Epithelial cell of esophagus (primary cell): ENCODE measurements around the gene ABCD1.

ENCODE experiments used
- DNase-seq: peaks from one replicate; pipeline ENCODE4 v3.0.0; 2010; ENCODE audit warnings: low read depth
- H3K4me3 ChIP-seq: 2 replicates; pipeline ENCODE4 v1.5.1; 2011; ENCODE audit warnings: mild to moderate bottlenecking, low read length, control low read depth
- TF ChIP-seq, protein P1 (sequence below): IDR thresholded peaks from 2 replicates; pipeline ENCODE4 v1.5.1; 2011; ENCODE audit warnings: low read depth, mild to moderate bottlenecking, low read length, control low read depth, inconsistent platforms; ENCODE audit not compliant: insufficient read depth; ENCODE audit errors: missing control alignments

Gene ABCD1

DNA sequence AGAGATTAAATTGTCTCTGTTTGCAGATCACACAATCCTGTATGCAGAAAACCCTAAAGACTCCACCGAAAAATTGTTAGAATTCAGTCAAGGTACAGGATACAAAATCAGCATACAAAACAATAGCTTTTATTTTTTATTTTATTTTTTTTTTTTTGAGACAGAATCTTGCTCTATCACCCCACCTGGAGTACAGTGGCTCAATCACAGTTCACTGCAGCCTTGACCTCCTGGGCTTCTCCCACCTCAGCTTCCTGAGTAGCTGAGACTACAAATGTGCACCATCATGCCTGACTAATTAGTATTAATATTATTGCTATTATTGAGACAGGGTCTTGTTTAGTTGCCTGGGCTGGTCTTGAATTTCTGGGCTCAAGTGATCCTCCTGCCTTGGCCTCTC, 30.5 kb downstream of the ABCD1 start:
- no peak for DNase-seq
- TF ChIP-seq, protein P1, sequence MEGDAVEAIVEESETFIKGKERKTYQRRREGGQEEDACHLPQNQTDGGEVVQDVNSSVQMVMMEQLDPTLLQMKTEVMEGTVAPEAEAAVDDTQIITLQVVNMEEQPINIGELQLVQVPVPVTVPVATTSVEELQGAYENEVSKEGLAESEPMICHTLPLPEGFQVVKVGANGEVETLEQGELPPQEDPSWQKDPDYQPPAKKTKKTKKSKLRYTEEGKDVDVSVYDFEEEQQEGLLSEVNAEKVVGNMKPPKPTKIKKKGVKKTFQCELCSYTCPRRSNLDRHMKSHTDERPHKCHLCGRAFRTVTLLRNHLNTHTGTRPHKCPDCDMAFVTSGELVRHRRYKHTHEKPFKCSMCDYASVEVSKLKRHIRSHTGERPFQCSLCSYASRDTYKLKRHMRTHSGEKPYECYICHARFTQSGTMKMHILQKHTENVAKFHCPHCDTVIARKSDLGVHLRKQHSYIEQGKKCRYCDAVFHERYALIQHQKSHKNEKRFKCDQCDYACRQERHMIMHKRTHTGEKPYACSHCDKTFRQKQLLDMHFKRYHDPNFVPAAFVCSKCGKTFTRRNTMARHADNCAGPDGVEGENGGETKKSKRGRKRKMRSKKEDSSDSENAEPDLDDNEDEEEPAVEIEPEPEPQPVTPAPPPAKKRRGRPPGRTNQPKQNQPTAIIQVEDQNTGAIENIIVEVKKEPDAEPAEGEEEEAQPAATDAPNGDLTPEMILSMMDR = no peak
- H3K4me3 ChIP-seq = no peak overlapping the region

DNA sequence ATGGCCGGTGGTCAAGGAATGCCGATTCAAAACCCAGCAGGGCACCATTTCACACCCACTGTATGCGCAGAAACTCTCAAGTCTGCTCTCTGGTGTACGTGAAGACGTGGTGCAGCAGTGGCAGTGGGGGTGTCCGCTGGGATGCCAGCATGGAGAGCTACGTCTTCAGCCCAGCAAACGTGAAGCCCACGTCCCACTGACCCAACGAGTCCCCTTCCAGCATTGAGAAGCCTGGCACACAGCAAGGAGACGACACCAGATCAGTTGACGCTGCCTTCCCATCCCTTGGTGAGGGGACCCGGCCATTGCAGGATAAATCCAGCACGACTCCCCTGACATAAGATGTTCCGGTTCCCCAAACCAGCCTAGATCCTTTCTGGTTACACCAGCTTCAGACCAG, 37.2 kb downstream of the ABCD1 start:
- DNase-seq = no peak
- TF ChIP-seq, protein P1 = no peak
- no peak overlapping the region for H3K4me3 ChIP-seq

DNA sequence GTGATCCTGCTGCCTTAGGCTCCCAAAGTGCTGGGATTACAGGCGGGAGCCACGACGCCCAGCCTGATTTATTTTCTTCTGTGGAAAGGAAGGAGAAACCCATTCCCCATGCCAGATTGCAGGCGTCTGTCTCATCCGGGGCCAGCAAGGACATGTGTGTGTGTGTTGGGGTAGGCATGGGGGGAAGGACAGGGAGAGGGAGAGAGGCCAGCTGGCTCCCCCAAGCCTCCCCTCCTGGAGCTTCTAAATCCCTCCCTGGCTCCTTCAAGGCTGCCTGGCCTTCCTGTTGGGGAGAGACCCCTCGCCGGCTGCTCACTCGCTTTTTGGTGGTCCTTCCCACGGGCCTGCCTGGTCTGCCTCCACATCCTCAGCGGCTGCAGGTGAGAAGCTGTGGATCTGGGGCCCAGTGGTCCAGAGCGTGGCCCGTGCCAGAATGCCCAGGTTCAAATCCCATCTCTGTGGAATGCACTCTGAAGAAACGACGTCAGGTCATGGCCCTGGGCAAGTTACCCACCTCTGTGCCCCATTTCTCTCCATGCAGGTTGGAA, 38.0 kb downstream of the ABCD1 start:
- DNase-seq = no peak
- TF ChIP-seq, protein P1 = no peak
- H3K4me3 ChIP-seq = no peak overlapping the region

DNA sequence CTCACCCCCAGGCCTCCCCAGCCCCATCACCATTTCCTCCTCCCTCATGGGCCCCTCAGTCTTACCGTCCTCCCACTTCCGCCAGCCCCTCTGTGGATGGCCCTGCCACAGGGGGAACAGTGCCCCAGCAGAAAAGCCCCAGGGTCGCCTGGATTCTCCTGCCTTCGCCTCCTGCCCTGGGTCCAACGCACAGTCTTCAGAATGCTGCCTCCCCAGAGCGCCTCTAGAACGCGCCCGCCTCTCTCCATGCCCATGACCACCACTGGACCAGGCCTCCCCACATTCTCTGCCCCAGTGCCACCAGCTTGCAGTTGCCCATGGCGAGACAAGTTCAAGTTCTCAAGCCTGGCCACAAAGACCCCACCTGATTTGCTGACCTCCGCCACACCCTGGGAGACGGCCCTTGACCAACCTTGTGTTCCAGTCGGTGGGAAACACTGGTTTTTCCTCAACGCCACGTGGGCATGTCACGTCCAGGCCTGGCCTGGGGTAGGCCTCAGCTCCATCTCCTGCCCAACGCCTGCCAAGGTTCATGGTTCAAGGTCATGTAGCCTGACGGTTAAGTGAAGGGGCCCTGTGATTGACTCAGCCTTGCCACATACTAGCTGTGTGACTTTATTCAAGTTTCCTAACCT, 38.8 kb downstream of the ABCD1 start:
- TF ChIP-seq, protein P1 = no peak
- no peak for DNase-seq
- no peak overlapping the region for H3K4me3 ChIP-seq

DNA sequence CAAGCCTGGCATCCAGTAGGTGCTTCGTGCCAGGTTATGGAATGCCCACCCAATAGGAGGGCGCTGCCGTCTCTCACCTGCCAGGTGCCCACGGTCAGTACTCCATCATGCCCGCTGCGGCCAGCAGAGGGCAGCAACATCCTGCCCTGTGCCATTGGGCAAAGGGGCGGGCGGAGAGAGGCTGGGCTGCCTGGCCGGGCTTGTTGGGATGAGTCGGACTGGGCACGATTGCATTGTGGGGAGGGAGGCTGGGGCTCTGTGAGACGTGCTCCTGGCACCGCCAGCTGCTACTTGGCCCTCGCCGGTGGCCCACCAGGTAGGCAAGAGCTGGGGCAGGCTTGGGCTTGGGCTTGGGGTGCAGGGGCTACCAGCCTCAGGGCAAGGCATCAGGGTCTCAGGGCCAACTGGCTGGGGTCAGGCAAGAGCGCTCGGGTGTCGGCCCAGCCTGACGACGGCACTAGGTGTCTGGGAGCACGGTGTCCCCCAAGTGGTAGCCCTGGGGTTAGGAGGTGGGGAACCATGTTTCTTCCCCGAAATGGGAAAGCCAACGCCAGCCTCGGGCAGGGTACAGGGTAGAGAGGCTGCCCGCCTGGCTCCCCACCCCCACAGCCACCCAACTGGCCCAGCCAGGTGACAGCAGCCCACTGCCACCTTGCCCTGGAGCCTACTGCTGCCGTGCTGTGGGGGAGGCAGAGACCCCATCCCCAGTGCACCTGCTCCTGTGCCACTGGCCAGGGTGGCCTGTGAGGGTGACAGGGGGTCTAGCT, 39.5 kb downstream of the ABCD1 start, which contains the start of gene PLXNB3:
PLXNB3 (plus strand) TSS at position 261 of the 767 bp plus-strand sequence. CDS start 1,287 bp downstream, outside the sequence.
- peak within 1 kb of the TSS; percentile 57 for H3K4me3 ChIP-seq
- peak; percentile 88 for DNase-seq
- TF ChIP-seq, protein P1 = peak; percentile 75

DNA sequence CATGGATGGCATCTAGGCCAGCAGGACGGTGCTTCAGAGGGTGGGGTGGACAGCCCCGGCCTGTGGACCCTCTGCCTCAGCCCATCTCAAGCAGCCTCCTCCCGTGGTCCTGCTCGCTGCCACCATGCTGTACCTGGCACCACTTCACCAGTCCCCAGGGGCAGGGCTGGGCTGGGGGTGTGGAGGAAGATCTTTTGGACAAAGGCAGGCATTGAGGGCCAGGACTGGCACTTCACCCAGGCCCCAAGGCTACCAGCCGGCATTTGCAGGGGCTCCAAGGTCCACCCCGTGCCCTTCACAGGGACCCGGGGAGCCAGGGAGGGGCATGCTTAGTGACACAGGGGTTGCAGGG, 40.1 kb downstream of the ABCD1 start:
- no peak for DNase-seq
- peak overlapping the region; percentile 57 for H3K4me3 ChIP-seq
- TF ChIP-seq, protein P1 = no peak
